ENCODE results near the gene EVC. TPM values are rescaled to one million over a fixed set of nuclear protein-coding genes. Genes with fewer than 3 reads are reported as not detected.
"Not testable (repeated sequence)": the region's sequence is repeated elsewhere in the genome, so short reads cannot be mapped to it uniquely, and the experiment has no call there.

EVC gene
- total RNA-seq, 1 donor from 2014 or later, result 27.6 TPM

- intact Hi-C loops (cut with DNase I), result no loop called here
- ATAC-seq, result no peak
- TF ChIP-seq CTCF (IDR thresholded peaks at IDR 0.05), result no peak
- Histone ChIP-seq H3K4me1 (peaks cover 6% of the 10 kb centered on the region), H3K9me3 (no peaks in the 10 kb centered on the region), H3K4me3 (no peak overlapping the region), H3K36me3 (no peaks in the 10 kb centered on the region), H3K27ac (no peak overlapping the region), H3K27me3 (no peaks in the 10 kb centered on the region)
- no peak for DNase-seq
These were observed 132.9 kb downstream of the EVC start for GRCh38 chr4:5843573-5844530.

- ATAC-seq, result no peak
- no peak for TF ChIP-seq CTCF (IDR thresholded peaks at IDR 0.05)
- Histone ChIP-seq H3K27me3 (no peaks in the 10 kb centered on the region), H3K9me3 (no peaks in the 10 kb centered on the region), H3K27ac (no peak overlapping the region), H3K4me1 (peaks cover 6% of the 10 kb centered on the region), H3K36me3 (no peaks in the 10 kb centered on the region), H3K4me3 (no peak overlapping the region)
- no peak for DNase-seq
- intact Hi-C loops (cut with DNase I), result no loop called here
These were observed 134.3 kb downstream of the EVC start for GRCh38 chr4:5845035-5845905.

GRCh38 chr4:5851637-5852301 lies 140.8 kb downstream of the EVC start:
- TF ChIP-seq CTCF (IDR thresholded peaks at IDR 0.05), result no peak
- Histone ChIP-seq H3K27me3 (no peaks in the 10 kb centered on the region), H3K36me3 (no peaks in the 10 kb centered on the region), H3K27ac (no peak overlapping the region), H3K4me1 (no peaks in the 10 kb centered on the region), H3K4me3 (no peak overlapping the region), H3K9me3 (no peaks in the 10 kb centered on the region)
- intact Hi-C loops (cut with DNase I), result no loop called here
- no peak for DNase-seq
- no peak for ATAC-seq

- ATAC-seq (no peak), DNase-seq (no peak)
- H3K9me3 ChIP-seq, result no peaks in the 10 kb centered on the region
- H3K4me3 ChIP-seq, result no peak overlapping the region
- no peak for TF ChIP-seq CTCF (IDR thresholded peaks at IDR 0.05)
- no peak overlapping the region for H3K27ac ChIP-seq
- no peaks in the 10 kb centered on the region for H3K4me1 ChIP-seq
- H3K36me3 ChIP-seq, result no peaks in the 10 kb centered on the region
- intact Hi-C loops (cut with DNase I), result no loop called here
- no peaks in the 10 kb centered on the region for H3K27me3 ChIP-seq
These were observed 141.7 kb downstream of the EVC start for GRCh38 chr4:5852523-5853202.

- Histone ChIP-seq H3K27ac (no peak overlapping the region), H3K9me3 (no peaks in the 10 kb centered on the region), H3K36me3 (no peaks in the 10 kb centered on the region), H3K27me3 (no peaks in the 10 kb centered on the region), H3K4me1 (no peaks in the 10 kb centered on the region), H3K4me3 (no peak overlapping the region)
- no peak for DNase-seq
- intact Hi-C loops (cut with DNase I), result no loop called here
- ATAC-seq, result no peak
- no peak for TF ChIP-seq CTCF (IDR thresholded peaks at IDR 0.05)
These were observed 143.9 kb downstream of the EVC start for GRCh38 chr4:5854929-5855328.

- H3K9me3 ChIP-seq; intact Hi-C loops (cut with DNase I); DNase-seq; H3K27ac ChIP-seq; H3K4me1 ChIP-seq; ATAC-seq; H3K4me3 ChIP-seq; H3K36me3 ChIP-seq; H3K27me3 ChIP-seq: not testable (repeated sequence)
These were observed 145.4 kb downstream of the EVC start for GRCh38 chr4:5856362-5856761.

All from upper lobe of right lung (tissue), 1 donor.